H1 (cell line): ENCODE measurements around the gene BMERB1. TPM values are rescaled to one million over a fixed set of nuclear protein-coding genes. Genes with fewer than 3 reads are reported as not detected.

ENCODE experiments used
- CTCF ChIA-PET: fragments of 300-600 bp; sonication (Branson Sonifier 250); formaldehyde crosslinking; loops from one replicate; lab custom pipeline; 2021; ENCODE audit not compliant: partially characterized antibody; lab: Charles Lee
- POLR2A ChIA-PET: fragments of 300-600 bp; sonication (Branson Sonifier 250); formaldehyde crosslinking; loops from one replicate; lab custom pipeline; 2021; ENCODE audit warnings: inconsistent platforms; ENCODE audit not compliant: partially characterized antibody; lab: Charles Lee
- DNase-seq, 2 experiments: peaks; one replicate each; pipeline versions ENCODE4 v3.0.0 to v3.0.0-alpha.2; 2010 to 2022; ENCODE audit warnings: low spot score in 2 of 2, low read depth in 1 of 2, mixed read lengths in 1 of 2
- FAIRE-seq: peaks from 2 replicates; lab custom pipeline; 2011; peaks lifted over from hg19 to GRCh38; lab: Jason Lieb, UNC
- H2AFZ ChIP-seq: 2 replicates; pipeline ENCODE4 v1.8.1; 2012; ENCODE audit warnings: low read length, inconsistent platforms
- H2AK5ac ChIP-seq: 2 replicates; pipeline ENCODE4 v1.6.1; 2013; ENCODE audit warnings: low read depth, low read length
- H2BK120ac ChIP-seq: replicated peaks from 2 replicates; pipeline ENCODE3; 2013; ENCODE audit warnings: low read depth, low read length, inconsistent platforms
- H2BK12ac ChIP-seq: 2 replicates; pipeline ENCODE4 v1.6.1; 2013; ENCODE audit warnings: low read depth, low read length
- H2BK15ac ChIP-seq: 2 replicates; pipeline ENCODE4 v1.6.1; 2013; ENCODE audit warnings: low read length
- H2BK20ac ChIP-seq: 2 replicates; pipeline ENCODE4 v1.6.1; 2013; ENCODE audit warnings: low read length
- H2BK5ac ChIP-seq: 2 replicates; pipeline ENCODE4 v1.6.1; 2013; ENCODE audit warnings: low read depth, low read length
- H3K14ac ChIP-seq: 2 replicates; pipeline ENCODE4 v1.6.1; 2013; ENCODE audit warnings: inconsistent platforms; ENCODE audit not compliant: insufficient read length
- H3K18ac ChIP-seq: 2 replicates; pipeline ENCODE4 v1.6.1; 2013; ENCODE audit warnings: low read length; ENCODE audit errors: extremely low read depth
- H3K23ac ChIP-seq: 2 replicates; pipeline ENCODE4 v1.6.1; 2013; ENCODE audit warnings: inconsistent platforms; ENCODE audit not compliant: insufficient read length
- H3K23me2 ChIP-seq: 2 replicates; pipeline ENCODE4 v1.6.1; 2013; ENCODE audit warnings: low read depth, low read length
- H3K27ac ChIP-seq: 2 replicates; pipeline ENCODE4 v1.6.1; 2011; ENCODE audit warnings: low read depth, low read length, inconsistent platforms
- H3K27me3 ChIP-seq, 4 experiments: replicated peaks in 1 of 4; 1 replicate in 1 of 4; 2 replicates in 3 of 4; pipeline versions ENCODE4 v1.6.1 to v1.8.1; 2011 to 2013; ENCODE audit warnings: low read length in 3 of 4, mild to moderate bottlenecking in 3 of 4, inconsistent platforms in 2 of 4, mixed read lengths in 2 of 4, moderate library complexity in 1 of 4; ENCODE audit not compliant: control insufficient read depth in 3 of 4, insufficient read depth in 3 of 4; ENCODE audit errors: extremely low read depth in 1 of 4
- H3K36me3 ChIP-seq, 4 experiments: 2 replicates each; pipeline versions ENCODE4 v1.6.1 to v1.8.1; 2011 to 2013; ENCODE audit warnings: mild to moderate bottlenecking in 4 of 4, low read length in 3 of 4, moderate library complexity in 2 of 4, control low read depth in 1 of 4, inconsistent platforms in 1 of 4; ENCODE audit not compliant: insufficient read depth in 4 of 4, control insufficient read depth in 2 of 4
- H3K4ac ChIP-seq: replicated peaks from 2 replicates; pipeline ENCODE3; 2013; ENCODE audit warnings: low read length, low read depth, mixed read lengths, inconsistent platforms; ENCODE audit not compliant: insufficient read length
- H3K4me1 ChIP-seq, 4 experiments: replicated peaks in 1 of 4; 1 replicate in 1 of 4; 2 replicates in 3 of 4; pipeline versions ENCODE4 v1.6.1 to v1.8.1; 2011 to 2013; ENCODE audit warnings: low read length in 3 of 4, inconsistent platforms in 2 of 4, mixed read lengths in 1 of 4; ENCODE audit not compliant: insufficient read depth in 4 of 4, control insufficient read depth in 3 of 4
- H3K4me2 ChIP-seq, 2 experiments: 2 replicates each; pipeline versions ENCODE4 v1.6.1 to v1.8.1; 2011 to 2013; ENCODE audit warnings: low read depth in 2 of 2, low read length in 2 of 2, control low read depth in 1 of 2, inconsistent platforms in 1 of 2, mild to moderate bottlenecking in 1 of 2; ENCODE audit not compliant: insufficient read depth in 1 of 2
- H3K4me3 ChIP-seq, 4 experiments: fragments of 200-600, 300-600 bp in 1 of 4; sonication (generic), shearing (Covaris generic), sonication (Bioruptor Twin) in 1 of 4; 2 replicates each; pipeline versions ENCODE4 v1.5.1 to v1.8.1; 2011 to 2016; ENCODE audit warnings: low read length in 4 of 4, low read depth in 3 of 4, control low read depth in 2 of 4, inconsistent platforms in 2 of 4, mild to moderate bottlenecking in 2 of 4, mixed read lengths in 1 of 4, moderate library complexity in 1 of 4; ENCODE audit not compliant: insufficient read depth in 2 of 4; ENCODE audit errors: extremely low read depth in 1 of 4
- H3K56ac ChIP-seq: replicated peaks from 2 replicates; pipeline ENCODE3; 2013; ENCODE audit warnings: low read depth, mild to moderate bottlenecking, mixed read lengths, low read length, inconsistent platforms; ENCODE audit not compliant: insufficient read length
- H3K79me1 ChIP-seq: 2 replicates; pipeline ENCODE4 v1.6.1; 2013; ENCODE audit warnings: low read depth, low read length, control low read depth
- H3K79me2 ChIP-seq, 2 experiments: 2 replicates each; pipeline versions ENCODE4 v1.6.1 to v1.8.1; 2012 to 2013; ENCODE audit warnings: low read length in 2 of 2, mild to moderate bottlenecking in 2 of 2, inconsistent platforms in 1 of 2; ENCODE audit not compliant: insufficient read depth in 2 of 2, control insufficient read depth in 1 of 2
- H3K9ac ChIP-seq, 4 experiments: replicated peaks in 1 of 4; 1 replicate in 1 of 4; 2 replicates in 3 of 4; pipeline versions ENCODE4 v1.6.1 to v1.8.1; 2011 to 2013; ENCODE audit warnings: low read depth in 3 of 4, low read length in 3 of 4, control low read depth in 2 of 4, mild to moderate bottlenecking in 2 of 4, moderate library complexity in 2 of 4, inconsistent platforms in 1 of 4; ENCODE audit errors: extremely low read depth in 1 of 4
- H3K9me3 ChIP-seq, 2 experiments: 2 replicates each; pipeline versions ENCODE4 v1.6.1 to v1.8.1; 2012 to 2013; ENCODE audit warnings: mild to moderate bottlenecking in 2 of 2, moderate library complexity in 2 of 2, control low read depth in 1 of 2, inconsistent platforms in 1 of 2, low read depth in 1 of 2, low read length in 1 of 2, mixed read lengths in 1 of 2; ENCODE audit not compliant: insufficient read depth in 2 of 2
- H4K20me1 ChIP-seq, 2 experiments: replicated peaks in 1 of 2; 2 replicates each; pipeline versions ENCODE3 to v1.8.1; 2011 to 2013; ENCODE audit warnings: inconsistent platforms in 2 of 2, low read length in 2 of 2, mild to moderate bottlenecking in 1 of 2; ENCODE audit not compliant: insufficient read depth in 2 of 2, control insufficient read depth in 1 of 2
- H4K5ac ChIP-seq: 2 replicates; pipeline ENCODE4 v1.6.1; 2013; ENCODE audit warnings: low read length, low read depth, mixed read lengths, inconsistent platforms; ENCODE audit not compliant: insufficient read length
- H4K8ac ChIP-seq: 2 replicates; pipeline ENCODE4 v1.8.0; 2013; ENCODE audit warnings: mild to moderate bottlenecking, moderate library complexity, low read length, inconsistent platforms; ENCODE audit not compliant: insufficient read depth; ENCODE audit errors: extremely low read depth
- H4K91ac ChIP-seq: replicated peaks from 2 replicates; pipeline ENCODE3; 2013; ENCODE audit warnings: low read length, mixed read lengths, inconsistent platforms; ENCODE audit not compliant: insufficient read length
- ATF3 ChIP-seq: IDR thresholded peaks from 2 replicates; pipeline ENCODE4 v1.6.1; 2011; ENCODE audit warnings: low read depth, mild to moderate bottlenecking, low read length; ENCODE audit not compliant: insufficient read depth
- CTCF ChIP-seq, 3 experiments: IDR thresholded peaks; 1 replicate in 2 of 3; 2 replicates in 1 of 3; pipeline versions ENCODE4 v1.5.1 to v1.6.1; 2011; ENCODE audit warnings: low read length in 3 of 3, mild to moderate bottlenecking in 3 of 3, inconsistent platforms in 2 of 3, low read depth in 1 of 3, moderate library complexity in 1 of 3; ENCODE audit not compliant: insufficient read depth in 1 of 3; ENCODE audit errors: control extremely low read depth in 1 of 3
- EZH2 ChIP-seq: fragments of 200-600 bp; sonication (generic); IDR thresholded peaks from 2 replicates; pipeline ENCODE4 v1.7.1; 2012; ENCODE audit warnings: low read depth, mild to moderate bottlenecking, moderate library complexity, low read length, inconsistent platforms; ENCODE audit not compliant: severe bottlenecking
- HDAC2 ChIP-seq, 2 experiments: fragments of 300-600 bp in 1 of 2; sonication (generic) in 1 of 2; IDR thresholded peaks; 2 replicates each; pipeline ENCODE4 v1.6.1; 2011 to 2012; ENCODE audit warnings: low read depth in 2 of 2, low read length in 2 of 2, mild to moderate bottlenecking in 2 of 2, moderate library complexity in 2 of 2, borderline replicate concordance in 1 of 2, inconsistent platforms in 1 of 2
- POLR2AphosphoS5 ChIP-seq: IDR thresholded peaks from 2 replicates; pipeline ENCODE4 v1.6.1; 2011; ENCODE audit warnings: low read depth, low read length
- RBBP5 ChIP-seq: IDR thresholded peaks from 2 replicates; pipeline ENCODE4 v1.7.1; 2012; ENCODE audit warnings: low read depth, mild to moderate bottlenecking, inconsistent platforms, low read length, moderate library complexity, borderline replicate concordance
- TBP ChIP-seq: IDR thresholded peaks from 2 replicates; pipeline ENCODE4 v1.6.1; 2011; ENCODE audit warnings: low read depth, low read length, improper control_type of control experiment
- WGBS, 2 experiments: shearing (Covaris generic) in 1 of 2; methylation state at CpG; one replicate each; pipeline versions ENCODE4 v1.1.6 to v1.1.7; 2013 to 2015; ENCODE audit warnings: low lambda C conversion rate in 2 of 2, mixed read lengths in 2 of 2, inconsistent platforms in 1 of 2, low coverage in 1 of 2, missing lambda C conversion rate in 1 of 2; ENCODE audit not compliant: insufficient replicate concordance in 2 of 2, insufficient coverage in 1 of 2, insufficient read length in 1 of 2; ENCODE audit errors: extremely low coverage in 1 of 2, missing lambda C conversion rate in 1 of 2; 5-methylcytosine and 5-hydroxymethylcytosine counted together
- polyA plus RNA-seq, 7 experiments: library from polyadenylated mRNA; depleted of rRNA in 3 of 7; stranded (reverse) in 5 of 7; unstranded in 2 of 7; fragments of >200 nt in 5 of 7; fragments of 200-250 nt in 2 of 7; gene quantifications; 1 replicate in 5 of 7; 2 replicates in 1 of 7; 4 replicates in 1 of 7; pipeline versions ENCODE4 v1.2.1 to v1.2.3, GENCODE V29; 2011 to 2013; ENCODE audit warnings: missing spikeins in 2 of 7, mixed read lengths in 2 of 7
- total RNA-seq: library from RNA; stranded (reverse); fragmentation: NEBNext Ultra II Directional; extraction: Animal tissue kit (Norgen Biotek cat#: 25700); gene quantifications from 2 replicates; pipeline ENCODE4 v1.2.1, GENCODE V29; 2021

The BMERB1 gene
- total and polyA plus RNA-seq, 2 of the 8 experiments (the other 6 are each of a cell fraction or from before 2014, with no cell fraction given) = 23.5 to 27.1 TPM

GRCh38 chr16:15583526-15583925 lies 149.1 kb downstream of the BMERB1 start:
- H3K79me2 ChIP-seq = no peaks in the 10 kb centered on the region
- WGBS, 2 experiments = 88% methylated on average over 4 of the region's 4 CpGs; no CpG with 5 or more reads in 1 of the 2 experiments
- no peak overlapping the region for H3K18ac ChIP-seq
- POLR2A ChIA-PET = no interaction called here
- no peak overlapping the region for H4K8ac ChIP-seq
- no peak for TF ChIP-seq POLR2AphosphoS5
- no peak for TF ChIP-seq RBBP5
- no peak for TF ChIP-seq HDAC2 (IDR thresholded peaks at IDR 0.05; ENCODE audit: borderline replicate concordance in 1 of 2, low read depth in 2 of 2, low read length in 2 of 2)
- TF ChIP-seq CTCF (IDR thresholded peaks at IDR 0.05; ENCODE audit: control extremely low read depth in 1 of 3, insufficient read depth in 1 of 3, low read depth in 1 of 3, low read length in 3 of 3) = no peak
- no peak for TF ChIP-seq ATF3
- TF ChIP-seq TBP = no peak
- TF ChIP-seq EZH2 = no peak
- H3K4me2 ChIP-seq = no peak overlapping the region
- no peaks in the 10 kb centered on the region for H3K27me3 ChIP-seq
- no peak overlapping the region for H3K23ac ChIP-seq
- no peak overlapping the region for H2BK5ac ChIP-seq
- no peak overlapping the region for H3K4me3 ChIP-seq
- H3K36me3 ChIP-seq = peaks cover 0 to 6% (median 5%) of the 10 kb centered on the region in 4 experiments; a peak in 3 of 8 replicates
- H3K4me1 ChIP-seq = no peaks in the 10 kb centered on the region
- no peak overlapping the region for H2BK120ac ChIP-seq
- H4K91ac ChIP-seq = no peak overlapping the region
- peaks cover 7 to 12% of the 10 kb centered on the region in 2 experiments; a peak in 3 of 4 replicates for H3K9me3 ChIP-seq
- CTCF ChIA-PET = no interaction called here
- H2BK20ac ChIP-seq = no peak overlapping the region
- no peak overlapping the region for H2BK12ac ChIP-seq
- no peaks in the 10 kb centered on the region for H4K20me1 ChIP-seq
- no peak overlapping the region for H2BK15ac ChIP-seq
- H3K9ac ChIP-seq = no peak overlapping the region
- no peak overlapping the region for H2AK5ac ChIP-seq
- H3K23me2 ChIP-seq = no peaks in the 10 kb centered on the region
- no peak overlapping the region for H2AFZ ChIP-seq
- DNase-seq = no peak
- no peak overlapping the region for H3K4ac ChIP-seq
- no peak overlapping the region for H3K27ac ChIP-seq
- no peak overlapping the region for H3K56ac ChIP-seq
- no peak for FAIRE-seq
- H3K79me1 ChIP-seq = no peaks in the 10 kb centered on the region
- H4K5ac ChIP-seq = no peak overlapping the region
- no peak overlapping the region for H3K14ac ChIP-seq
